GM12801 (cell line): ENCODE data around the gene ECI1.

ENCODE experiments used
- TF ChIP-seq, protein P1 (sequence below): IDR thresholded peaks from one replicate; pipeline ENCODE4 v1.5.1; 2011; ENCODE audit warnings: control low read depth; ENCODE audit not compliant: insufficient read length; ENCODE audit errors: extremely low read depth

ECI1 gene

DNA sequence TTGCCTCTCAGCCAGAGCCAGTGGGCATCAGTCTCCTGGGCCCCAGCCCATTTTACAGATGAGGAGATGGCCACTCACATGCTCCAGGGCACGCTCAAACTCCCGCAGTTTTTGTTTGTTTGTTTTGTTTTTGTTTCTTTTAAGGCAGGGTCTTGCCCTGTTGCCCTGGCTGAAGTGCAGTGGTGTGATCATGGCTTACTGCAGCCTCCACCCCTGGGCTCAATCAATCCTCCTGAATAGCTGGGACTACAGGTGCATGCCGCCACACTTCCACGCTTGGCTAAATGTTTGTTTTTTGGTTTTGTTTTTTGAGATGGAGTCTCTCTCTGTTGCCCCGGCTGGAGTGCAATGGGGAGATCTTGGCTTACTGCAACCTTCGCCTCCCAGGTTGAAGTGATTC is 24.5 kb downstream of the ECI1 start:
- TF ChIP-seq, protein P1, sequence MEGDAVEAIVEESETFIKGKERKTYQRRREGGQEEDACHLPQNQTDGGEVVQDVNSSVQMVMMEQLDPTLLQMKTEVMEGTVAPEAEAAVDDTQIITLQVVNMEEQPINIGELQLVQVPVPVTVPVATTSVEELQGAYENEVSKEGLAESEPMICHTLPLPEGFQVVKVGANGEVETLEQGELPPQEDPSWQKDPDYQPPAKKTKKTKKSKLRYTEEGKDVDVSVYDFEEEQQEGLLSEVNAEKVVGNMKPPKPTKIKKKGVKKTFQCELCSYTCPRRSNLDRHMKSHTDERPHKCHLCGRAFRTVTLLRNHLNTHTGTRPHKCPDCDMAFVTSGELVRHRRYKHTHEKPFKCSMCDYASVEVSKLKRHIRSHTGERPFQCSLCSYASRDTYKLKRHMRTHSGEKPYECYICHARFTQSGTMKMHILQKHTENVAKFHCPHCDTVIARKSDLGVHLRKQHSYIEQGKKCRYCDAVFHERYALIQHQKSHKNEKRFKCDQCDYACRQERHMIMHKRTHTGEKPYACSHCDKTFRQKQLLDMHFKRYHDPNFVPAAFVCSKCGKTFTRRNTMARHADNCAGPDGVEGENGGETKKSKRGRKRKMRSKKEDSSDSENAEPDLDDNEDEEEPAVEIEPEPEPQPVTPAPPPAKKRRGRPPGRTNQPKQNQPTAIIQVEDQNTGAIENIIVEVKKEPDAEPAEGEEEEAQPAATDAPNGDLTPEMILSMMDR = no peak

DNA sequence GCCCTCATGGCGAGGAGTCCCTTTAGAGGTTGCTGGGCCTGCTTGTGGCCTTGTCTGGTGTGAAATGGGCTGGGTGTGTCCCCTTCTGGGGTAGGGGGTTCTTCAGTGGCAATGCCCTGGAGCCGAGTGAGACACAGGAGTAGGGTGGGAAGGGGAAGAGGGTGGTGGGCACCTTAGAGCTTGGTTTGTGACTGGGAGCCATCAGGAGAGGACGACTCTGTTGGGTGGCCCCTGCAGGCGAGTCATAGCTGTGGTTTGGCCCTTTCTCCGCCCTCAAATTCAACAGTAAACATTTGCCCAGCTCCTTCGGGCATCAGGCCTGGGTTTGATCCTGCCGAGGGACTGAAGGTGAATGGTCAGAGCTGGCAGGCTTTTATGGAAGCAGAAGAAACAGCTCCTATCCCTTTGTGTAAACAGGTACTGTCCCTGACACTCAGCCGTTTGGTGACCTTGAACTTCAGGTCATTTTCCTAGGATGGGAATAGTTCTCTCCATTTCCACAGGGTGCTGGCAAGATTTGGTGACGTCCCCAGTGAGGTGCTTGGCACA is 25.1 kb downstream of the ECI1 start:
- TF ChIP-seq, protein P1 = no peak

DNA sequence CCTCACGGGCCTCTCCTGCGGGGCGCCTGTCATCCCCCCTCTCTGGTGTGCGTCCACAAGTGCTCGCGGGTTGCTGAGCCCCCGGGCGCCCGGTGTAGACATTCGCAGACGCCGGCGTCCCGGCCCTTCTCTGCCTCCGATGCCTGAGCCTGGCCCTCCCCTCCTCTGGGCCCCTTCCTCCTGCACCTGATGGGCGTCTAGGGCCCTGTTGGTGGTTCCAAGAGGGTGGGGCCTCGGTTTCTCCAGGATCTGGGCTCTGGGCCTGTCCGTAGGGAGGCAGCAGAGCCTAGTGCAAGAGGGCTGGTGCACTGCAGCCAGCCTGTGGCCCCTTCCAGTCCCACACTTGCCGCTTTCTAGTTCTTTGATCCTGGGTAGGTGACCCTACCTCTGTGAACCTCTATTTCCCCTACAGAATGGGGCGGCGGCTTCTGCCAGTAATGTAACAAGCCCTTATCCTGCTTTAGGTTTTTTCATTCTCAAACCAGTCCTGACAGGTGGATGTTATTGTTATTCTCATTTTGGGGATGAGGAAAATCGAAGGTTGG is 27.4 kb downstream of the ECI1 start:
- TF ChIP-seq, protein P1 = no peak

DNA sequence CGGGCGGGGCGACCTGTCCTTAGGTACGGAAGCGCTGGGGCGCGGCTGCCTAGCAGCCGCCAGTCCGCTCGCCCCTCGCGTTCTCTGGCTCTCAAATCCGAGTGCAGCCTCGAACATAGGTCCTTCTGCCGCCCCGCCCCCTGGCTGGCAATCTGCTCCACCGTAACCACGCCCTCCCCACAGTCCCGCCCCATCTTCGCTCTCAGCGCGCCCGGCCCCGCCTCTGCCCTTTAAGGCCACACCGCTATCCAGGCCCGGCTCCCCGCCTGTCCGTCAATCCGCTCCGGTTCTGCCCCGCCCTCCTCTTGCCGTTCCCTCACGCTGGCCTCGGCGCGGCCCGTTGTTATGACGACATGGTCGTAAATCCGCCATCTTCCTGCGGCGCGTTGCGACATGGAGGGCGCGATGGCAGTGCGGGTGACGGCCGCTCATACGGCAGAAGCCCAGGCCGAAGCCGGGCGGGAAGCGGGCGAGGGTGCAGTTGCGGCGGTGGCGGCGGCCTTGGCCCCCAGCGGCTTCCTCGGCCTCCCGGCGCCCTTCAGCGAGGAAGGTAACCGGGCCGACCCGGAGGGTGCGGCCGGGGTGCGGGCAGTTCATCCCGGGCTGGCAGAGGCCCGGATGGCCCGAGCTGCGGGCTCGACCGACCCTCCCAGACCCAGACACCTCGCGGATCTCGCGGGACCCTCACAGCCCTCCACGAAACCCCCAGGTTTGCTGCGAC is 28.0 kb downstream of the ECI1 start, which contains the start of gene E4F1:
TSS of gene E4F1 (plus strand) at position 371 of the 721 bp plus-strand sequence. CDS start at position 394, 23 bp downstream.
- TF ChIP-seq, protein P1 = no peak

DNA sequence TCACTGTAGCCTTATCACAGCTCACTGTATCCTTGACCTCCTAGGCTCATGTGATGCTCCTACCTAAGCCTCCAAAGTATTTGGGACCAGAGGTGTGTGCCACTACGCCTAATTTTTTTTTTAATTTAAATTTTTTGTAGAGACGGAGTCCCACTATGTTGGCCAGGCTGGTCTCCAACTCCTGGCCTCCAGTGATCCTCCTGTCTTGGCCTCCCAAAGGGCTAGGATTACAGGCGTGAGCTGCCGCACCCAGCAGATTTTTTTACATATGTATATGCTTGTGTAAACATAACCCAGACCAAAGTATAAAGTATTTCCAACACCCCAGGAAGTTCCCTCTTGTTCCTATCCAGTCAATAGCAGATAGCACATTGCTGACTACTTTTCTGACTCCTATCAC is 35.1 kb downstream of the ECI1 start:
- TF ChIP-seq, protein P1 = no peak

DNA sequence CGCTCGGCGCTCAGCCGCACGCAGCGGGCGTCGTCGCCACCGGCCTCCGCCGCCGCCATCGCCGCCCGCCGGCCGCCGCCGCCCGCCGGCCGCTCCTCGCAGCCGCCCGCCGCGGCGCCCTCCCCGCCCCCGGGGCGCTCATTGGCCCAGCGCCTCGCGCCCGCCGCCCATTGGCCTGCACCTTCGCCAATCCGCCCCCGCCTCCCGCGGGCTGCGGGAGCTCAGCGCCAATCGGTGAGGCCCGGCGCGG is 36.7 kb downstream of the ECI1 start, which contains the start of gene PGP:
TSS of gene PGP (minus strand) at position 122 of the 250 bp plus-strand sequence. CDS start at position 59, 63 bp downstream.
- TF ChIP-seq, protein P1 = no peak

DNA sequence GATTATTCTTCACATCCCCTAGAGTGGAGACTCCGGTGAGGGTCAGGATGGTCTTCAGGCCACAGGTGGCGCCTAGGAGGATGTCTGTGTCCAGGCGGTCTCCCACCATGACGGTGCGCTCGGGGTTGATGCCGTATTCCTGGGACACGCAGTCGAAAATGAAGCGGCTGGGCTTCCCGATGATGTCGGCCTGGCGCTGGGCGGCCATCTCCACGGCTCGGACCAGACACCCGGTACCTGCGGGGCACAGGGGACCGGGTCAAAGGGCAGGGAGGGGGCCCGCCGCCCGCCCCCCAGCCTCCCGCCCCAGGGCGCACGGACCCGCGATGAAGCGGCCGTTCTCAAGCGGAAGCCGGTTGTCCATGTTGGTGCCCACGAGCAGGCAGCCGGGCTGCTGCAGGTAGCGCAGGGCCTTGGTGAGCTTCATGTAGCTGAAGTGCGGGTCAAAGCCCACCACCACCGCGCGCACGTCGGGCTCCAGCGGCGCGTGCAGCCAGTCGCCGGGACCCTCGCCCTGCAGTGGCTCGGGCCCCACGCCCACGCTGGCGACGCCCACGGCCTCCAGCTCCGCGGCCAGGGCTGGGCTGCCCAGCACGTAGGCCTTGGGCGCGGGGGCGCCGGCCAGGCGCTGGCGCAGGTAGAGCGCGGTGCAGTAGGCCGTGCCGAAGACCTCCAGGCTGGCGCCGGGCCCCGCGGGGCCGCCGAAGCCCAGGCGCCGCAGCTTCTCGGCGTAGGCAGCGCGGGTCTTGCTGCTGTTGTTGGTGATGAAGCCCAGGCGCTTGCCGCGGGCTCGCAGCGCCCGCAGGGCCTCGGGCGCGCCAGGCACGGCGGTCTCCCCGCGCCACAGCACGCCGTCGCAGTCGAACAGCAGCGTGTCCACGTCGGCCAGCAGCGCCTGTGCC is 37.3 kb downstream of the ECI1 start:
- TF ChIP-seq, protein P1 = no peak
